Neural cell (in vitro differentiated cells): ENCODE data around the gene MYOF. TPM values are rescaled to one million over a fixed set of nuclear protein-coding genes. Genes with fewer than 3 reads are reported as not detected.

Experiments
- H2AFZ ChIP-seq: fragments of 200-600, 300-800 bp; sonication (generic), shearing (Covaris generic); 2 replicates; pipeline ENCODE4 v1.6.0; 2014; ENCODE audit warnings: low read depth, mild to moderate bottlenecking, antibody characterized with exemption, low read length, moderate library complexity
- H3F3A ChIP-seq: fragments of 200-600 bp; shearing (Covaris generic); 2 replicates; pipeline ENCODE4 v1.6.1; 2016; ENCODE audit warnings: mild to moderate bottlenecking, moderate library complexity, mixed read lengths, antibody characterized with exemption, low read length; ENCODE audit not compliant: insufficient read depth, poor library complexity, severe bottlenecking
- H3K27ac ChIP-seq: fragments of 200-600, 300-800 bp; sonication (generic), shearing (Covaris generic); 2 replicates; pipeline ENCODE4 v1.5.1; 2014; ENCODE audit warnings: mild to moderate bottlenecking, low read length, moderate library complexity
- H3K27me3 ChIP-seq: fragments of 300-800, 200-600 bp; sonication (generic), shearing (Covaris generic); 2 replicates; pipeline ENCODE4 v1.6.0; 2014; ENCODE audit warnings: mild to moderate bottlenecking, low read depth, low read length, moderate library complexity; ENCODE audit not compliant: insufficient read depth
- H3K36me3 ChIP-seq: fragments of 300-800, 200-600 bp; sonication (generic), shearing (Covaris generic); 2 replicates; pipeline ENCODE4 v1.5.1; 2014; ENCODE audit warnings: mild to moderate bottlenecking, antibody characterized with exemption, low read length, moderate library complexity; ENCODE audit not compliant: insufficient read depth
- H3K4me2 ChIP-seq: fragments of 300-800, 200-600 bp; sonication (generic), shearing (Covaris generic); 2 replicates; pipeline ENCODE4 v1.6.0; 2014; ENCODE audit warnings: mild to moderate bottlenecking, low read length
- H3K4me3 ChIP-seq: fragments of 300-800, 200-600 bp; sonication (generic), shearing (Covaris generic); 2 replicates; pipeline ENCODE4 v1.5.1; 2014; ENCODE audit warnings: mild to moderate bottlenecking, low read length, moderate library complexity
- H3K79me2 ChIP-seq: fragments of 200-600 bp; shearing (Covaris generic); replicated peaks from 2 replicates; pipeline ENCODE4 v1.6.0; 2014; ENCODE audit warnings: mild to moderate bottlenecking, low read length, moderate library complexity; ENCODE audit not compliant: insufficient read depth
- H3K9ac ChIP-seq: fragments of 300-800, 200-600 bp; sonication (generic), shearing (Covaris generic); 2 replicates; pipeline ENCODE4 v1.6.1; 2016; ENCODE audit warnings: mild to moderate bottlenecking, low read length, mixed read lengths
- H3K9me2 ChIP-seq: fragments of 200-600 bp; shearing (Covaris generic); 2 replicates; pipeline ENCODE4 v1.6.1; 2016; ENCODE audit warnings: mild to moderate bottlenecking, low read length, mixed read lengths; ENCODE audit not compliant: insufficient read depth
- H3K9me3 ChIP-seq: fragments of 200-600, 300-800 bp; sonication (generic), shearing (Covaris generic); 2 replicates; pipeline ENCODE4 v1.6.1; 2016; ENCODE audit warnings: mild to moderate bottlenecking, mixed run types, low read length, moderate library complexity, mixed read lengths
- H4K20me1 ChIP-seq: fragments of 200-600 bp; shearing (Covaris generic); 2 replicates; pipeline ENCODE4 v1.6.1; 2016; ENCODE audit warnings: mild to moderate bottlenecking, mixed run types; ENCODE audit not compliant: insufficient read depth
- CTCF ChIP-seq: fragments of 450-650 bp; IDR thresholded peaks from 2 replicates; pipeline ENCODE4 v1.5.1; 2014; ENCODE audit warnings: antibody characterized with exemption, mild to moderate bottlenecking, moderate library complexity; ENCODE audit not compliant: poor library complexity, severe bottlenecking
- EP300 ChIP-seq: fragments of 450-650 bp; conservative IDR thresholded peaks from 2 replicates; pipeline ENCODE4 v1.6.1; 2014; ENCODE audit warnings: antibody characterized with exemption, mild to moderate bottlenecking, moderate library complexity; ENCODE audit not compliant: poor library complexity, severe bottlenecking
- EZH2 ChIP-seq: fragments of 200-600, 300-800 bp; shearing (Covaris generic), sonication (generic); IDR thresholded peaks from 2 replicates; pipeline ENCODE4 v1.6.1; 2014; ENCODE audit warnings: antibody characterized with exemption, low read length, borderline replicate concordance, mild to moderate bottlenecking; ENCODE audit not compliant: insufficient read depth, poor library complexity, severe bottlenecking
- MXI1 ChIP-seq: fragments of 450-650 bp; conservative IDR thresholded peaks from 2 replicates; pipeline ENCODE4 v1.6.1; 2014; ENCODE audit warnings: antibody characterized with exemption, mild to moderate bottlenecking; ENCODE audit not compliant: poor library complexity, severe bottlenecking
- POLR2AphosphoS5 ChIP-seq: IDR thresholded peaks from 2 replicates; pipeline ENCODE4 v1.6.1; 2012
- RAD21 ChIP-seq: fragments of 450-650 bp; conservative IDR thresholded peaks from 2 replicates; pipeline ENCODE4 v1.6.1; 2014; ENCODE audit warnings: antibody characterized with exemption, mild to moderate bottlenecking, moderate library complexity
- REST ChIP-seq: IDR thresholded peaks from 2 replicates; pipeline ENCODE4 v1.6.1; 2012; ENCODE audit warnings: borderline replicate concordance
- SMC3 ChIP-seq: fragments of 450-650 bp; conservative IDR thresholded peaks from 2 replicates; pipeline ENCODE4 v1.6.1; 2014; ENCODE audit warnings: antibody characterized with exemption, mild to moderate bottlenecking, moderate library complexity; ENCODE audit not compliant: poor library complexity
- TAF1 ChIP-seq: IDR thresholded peaks from 2 replicates; pipeline ENCODE4 v1.6.1; 2012; ENCODE audit warnings: low read depth
- polyA plus RNA-seq: library from polyadenylated mRNA; depleted of rRNA; stranded (reverse); fragments of >200 nt; gene quantifications from 2 replicates; pipeline ENCODE4 v1.2.3, GENCODE V29; 2014

The MYOF gene
- polyA plus RNA-seq, 1 donor from 2014 or later, result 0.47 TPM

GRCh38 chr10:93406364-93407145 lies 75.6 kb downstream of the MYOF start:
- Histone ChIP-seq H3K27me3 (no peaks in the 10 kb centered on the region), H3F3A (no peaks in the 10 kb centered on the region), H3K4me3 (no peak overlapping the region), H3K79me2 (no peaks in the 10 kb centered on the region), H3K4me2 (no peak overlapping the region), H3K9me2 (no peaks in the 10 kb centered on the region), H4K20me1 (no peaks in the 10 kb centered on the region), H3K36me3 (no peaks in the 10 kb centered on the region), H3K27ac (no peak overlapping the region), H3K9me3 (no peaks in the 10 kb centered on the region), H3K9ac (no peak overlapping the region), H2AFZ (no peak overlapping the region)
- no peak for TF ChIP-seq POLR2AphosphoS5
- TF ChIP-seq TAF1, result no peak
- TF ChIP-seq EZH2, result no peak
- TF ChIP-seq SMC3, result no peak
- no peak for TF ChIP-seq CTCF
- no peak for TF ChIP-seq MXI1
- TF ChIP-seq RAD21, result no peak
- no peak for TF ChIP-seq REST
- TF ChIP-seq EP300, result no peak

- H2AFZ ChIP-seq, result no peak overlapping the region
- H3K9me2 ChIP-seq, result no peaks in the 10 kb centered on the region
- no peaks in the 10 kb centered on the region for H3K79me2 ChIP-seq
- no peaks in the 10 kb centered on the region for H3K9me3 ChIP-seq
- H3F3A ChIP-seq, result no peaks in the 10 kb centered on the region
- H3K27me3 ChIP-seq, result no peaks in the 10 kb centered on the region
- H3K4me3 ChIP-seq, result no peak overlapping the region
- no peak for TF ChIP-seq REST
- TF ChIP-seq MXI1, result no peak
- TF ChIP-seq RAD21, result no peak
- no peak for TF ChIP-seq EP300
- TF ChIP-seq TAF1, result no peak
- TF ChIP-seq EZH2, result no peak
- TF ChIP-seq POLR2AphosphoS5, result no peak
- no peak for TF ChIP-seq SMC3
- no peak for TF ChIP-seq CTCF
- H3K9ac ChIP-seq, result no peak overlapping the region
- no peak overlapping the region for H3K27ac ChIP-seq
- H4K20me1 ChIP-seq, result no peaks in the 10 kb centered on the region
- H3K36me3 ChIP-seq, result no peaks in the 10 kb centered on the region
- no peak overlapping the region for H3K4me2 ChIP-seq
Measured at GRCh38 chr10:93404048-93404354, 78.1 kb downstream of the MYOF start.
